Left cardiac atrium (tissue), 4 donors: Measurements from ENCODE around the gene QKI. TPM values are rescaled to one million over a fixed set of nuclear protein-coding genes. Genes with fewer than 3 reads are reported as not detected.

Experiments used
- ATAC-seq, 2 donors: fragments of 200-7000 bp; cut with Tn5 transposase; one replicate each; pipeline ENCODE4 v1.9.1; 2020; ENCODE audit warnings: mild to moderate bottlenecking in 2 of 2, moderate library complexity in 2 of 2
- DNase-seq: peaks from one replicate; pipeline ENCODE4 v3.0.0-alpha.2; 2020
- intact Hi-C, 2 donors: fragments of 100-400 bp; cut with DNase I; formaldehyde crosslinking; loops; one replicate each; pipeline versions ENCODE4 v1.14.1 to v1.15.1; 2022 to 2023
- total RNA-seq, 2 donors: library from RNA; stranded (reverse); fragmentation: NEBNext Ultra II Directional; extraction: Animal tissue kit (Norgen Biotek cat#: 25700); gene quantifications; one replicate each; pipeline ENCODE4 v1.2.1, GENCODE V29; 2021
- donor health status: DM: no; HTN: yes; CAD: no.
- donor health status: DM: no; HTN: yes; CAD: no; lungs with severe emphysema.
- donor health status: DM: yes; HTN: yes; CAD: no.
- donor health status: Dilated cardiomyopathy.

QKI gene
- total RNA-seq, 2 donors from 2014 or later = 317 to 351 TPM

GRCh38 chr6:163607792-163608191 lies 193.3 kb downstream of the QKI start:
- intact Hi-C loops = no loop called here
- DNase-seq = no peak
- no peak for ATAC-seq

- intact Hi-C loops = no loop called here
- ATAC-seq (no peak), DNase-seq (no peak)
These were observed 193.7 kb downstream of the QKI start for GRCh38 chr6:163608204-163608644.

GRCh38 chr6:163612200-163612599 lies 197.7 kb downstream of the QKI start:
- intact Hi-C loops = no loop called here
- ATAC-seq (no peak), DNase-seq (no peak)

- ATAC-seq = no peak
- DNase-seq = no peak
- intact Hi-C loops = no loop called here
These were observed 198.5 kb downstream of the QKI start for GRCh38 chr6:163613025-163613424.

GRCh38 chr6:163613668-163614067 lies 199.2 kb downstream of the QKI start:
- no peak for DNase-seq
- no peak for ATAC-seq
- intact Hi-C loops = no loop called here

- intact Hi-C loops = no loop called here
- DNase-seq (no peak), ATAC-seq (no peak)
These were observed 201.9 kb downstream of the QKI start for GRCh38 chr6:163616452-163616851.

- no peak for DNase-seq
- no peak for ATAC-seq
- intact Hi-C loops = no loop called here
These were observed 203.0 kb downstream of the QKI start for GRCh38 chr6:163617549-163617948.

- no peak for DNase-seq
- intact Hi-C loops = no loop called here
These were observed 205.6 kb downstream of the QKI start for GRCh38 chr6:163620101-163620500.

GRCh38 chr6:163620670-163621330 lies 206.3 kb downstream of the QKI start:
- ATAC-seq (no peak), DNase-seq (no peak)
- intact Hi-C loops = no loop called here

More at GRCh38 chr6:163620101-163620500, 205.6 kb downstream of the QKI start:
- ATAC-seq = no peak

GRCh38 chr6:163625265-163625664 lies 210.7 kb downstream of the QKI start:
- DNase-seq (no peak), ATAC-seq (no peak)
- intact Hi-C loops = no loop called here

GRCh38 chr6:163626073-163626867 lies 211.8 kb downstream of the QKI start:
- ATAC-seq (no peak), DNase-seq (no peak)
- intact Hi-C loops = no loop called here

- intact Hi-C loops = no loop called here
- DNase-seq = no peak
- ATAC-seq = no peak
These were observed 212.9 kb downstream of the QKI start for GRCh38 chr6:163627274-163628062.
